Mucosa of descending colon (tissue), 3 donors: ENCODE measurements around the gene GPC6. TPM values are rescaled to one million over a fixed set of nuclear protein-coding genes. Genes with fewer than 3 reads are reported as not detected.

Source experiments
- ATAC-seq: fragments of 200-7000 bp; cut with Tn5 transposase; one replicate; pipeline ENCODE4 v1.9.1; 2020; ENCODE audit warnings: mild to moderate bottlenecking, moderate library complexity
- DNase-seq, 3 donors: peaks; one replicate each; pipeline ENCODE4 v3.0.0-alpha.2; 2020
- H3K36me3 ChIP-seq: fragments of 200-600 bp; one replicate; pipeline ENCODE4 v1.8.0; 2021; ENCODE audit warnings: low read depth, mild to moderate bottlenecking
- H3K4me1 ChIP-seq: fragments of 200-600 bp; one replicate; pipeline ENCODE4 v1.8.0; 2021; ENCODE audit warnings: low read depth, mild to moderate bottlenecking
- H3K4me3 ChIP-seq: fragments of 200-600 bp; one replicate; pipeline ENCODE4 v1.8.0; 2021; ENCODE audit warnings: mild to moderate bottlenecking
- H3K9me3 ChIP-seq: fragments of 200-600 bp; one replicate; pipeline ENCODE4 v1.8.0; 2021; ENCODE audit warnings: mild to moderate bottlenecking
- CTCF ChIP-seq: fragments of 200-600 bp; IDR thresholded peaks from one replicate; pipeline ENCODE4 v1.8.0; 2022; ENCODE audit warnings: antibody characterized with exemption, mild to moderate bottlenecking
- intact Hi-C, 2 donors: fragments of 100-400 bp; cut with DNase I in 1 of 2; cut with micrococcal nuclease in 1 of 2; formaldehyde crosslinking; loops; one replicate each; pipeline versions ENCODE4 v1.11.0 to v1.11.1; 2022; cut with DNase I, micrococcal nuclease
- total RNA-seq, 3 donors: library from RNA; stranded (reverse); fragmentation: NEBNext Ultra II Directional in 2 of 3; extraction: Animal tissue kit (Norgen Biotek cat#: 25700) in 2 of 3; gene quantifications; one replicate each; pipeline versions ENCODE4 v1.2.1 to v1.2.4, GENCODE V29; 2021 to 2023
- donor health status: DM: no; HTN: no; CAD: no; lungs with moderate emphysema.
- donor health status: DM: no; HTN: no; CAD: no.
- donor health status: DM: no; HTN: yes; CAD: no.

The GPC6 gene
- total RNA-seq, 3 donors from 2014 or later = 2.7 to 11.3 (median 7.5) TPM

- H3K36me3 ChIP-seq = no peaks in the 10 kb centered on the region
- no peaks in the 10 kb centered on the region for H3K9me3 ChIP-seq
- intact Hi-C loops = no loop called here
- TF ChIP-seq CTCF = no peak
- DNase-seq = no peak
- H3K4me1 ChIP-seq = no peaks in the 10 kb centered on the region
- no peak overlapping the region for H3K4me3 ChIP-seq
- no peak for ATAC-seq
Measured at GRCh38 chr13:93558637-93559036, 332.0 kb downstream of the GPC6 start.

DNA sequence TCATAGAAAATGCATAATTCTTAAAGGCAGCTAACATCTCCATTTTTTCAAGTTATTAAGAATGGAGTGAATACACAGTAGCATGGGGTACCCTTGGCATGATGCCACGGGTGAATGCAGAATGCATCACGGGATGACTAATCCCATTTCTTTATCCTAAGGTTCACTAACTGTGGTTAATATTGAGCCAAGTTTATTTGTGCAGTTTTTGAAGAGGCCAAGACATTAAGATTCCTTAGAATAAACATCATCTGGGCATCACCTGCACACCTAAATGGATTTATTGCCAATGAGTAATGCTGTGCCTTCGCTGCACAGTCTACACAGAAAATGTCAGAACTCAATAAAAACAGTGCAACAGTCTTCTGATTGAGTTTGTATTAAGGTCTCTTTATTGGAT lies 333.1 kb downstream of the GPC6 start:
- H3K4me1 ChIP-seq = no peaks in the 10 kb centered on the region
- intact Hi-C loops = no loop called here
- H3K4me3 ChIP-seq = no peak overlapping the region
- no peak for TF ChIP-seq CTCF
- no peaks in the 10 kb centered on the region for H3K36me3 ChIP-seq
- DNase-seq = no peak
- H3K9me3 ChIP-seq = no peaks in the 10 kb centered on the region
- ATAC-seq = no peak

DNA sequence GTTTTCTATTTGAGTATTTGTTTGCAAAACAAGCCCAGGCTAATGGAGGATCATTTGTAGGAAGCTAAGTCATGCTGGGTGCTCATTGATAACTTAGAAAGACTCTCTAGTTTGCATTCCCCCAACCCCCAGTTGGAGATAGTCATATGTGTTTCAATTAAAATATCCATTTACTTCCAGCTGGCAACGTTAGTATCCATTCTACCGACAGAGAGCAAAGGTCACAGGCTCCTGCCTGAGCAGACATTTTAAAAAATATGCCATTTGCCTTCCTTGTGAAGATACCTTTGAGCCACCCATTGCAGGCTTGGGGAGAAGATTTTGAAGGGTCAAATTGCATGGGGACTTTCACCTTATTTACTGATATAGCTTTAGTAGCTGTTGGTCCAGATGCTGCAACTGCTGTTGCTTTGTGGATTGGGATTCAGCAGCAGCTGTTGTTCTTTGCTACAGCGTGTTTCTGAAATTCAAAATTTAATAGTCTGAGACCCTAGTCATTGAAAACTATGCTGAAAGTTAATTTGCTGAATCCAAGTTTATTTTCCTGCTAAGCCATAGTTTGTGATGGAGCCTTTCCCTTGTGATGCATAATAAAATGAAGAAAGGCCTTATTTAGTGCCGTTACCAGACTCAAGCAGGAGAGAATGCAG lies 335.1 kb downstream of the GPC6 start:
- Histone ChIP-seq H3K4me3 (no peak overlapping the region), H3K9me3 (no peaks in the 10 kb centered on the region), H3K4me1 (no peaks in the 10 kb centered on the region), H3K36me3 (no peaks in the 10 kb centered on the region)
- no peak for TF ChIP-seq CTCF
- no peak for ATAC-seq
- intact Hi-C loops = no loop called here
- DNase-seq = no peak

DNA sequence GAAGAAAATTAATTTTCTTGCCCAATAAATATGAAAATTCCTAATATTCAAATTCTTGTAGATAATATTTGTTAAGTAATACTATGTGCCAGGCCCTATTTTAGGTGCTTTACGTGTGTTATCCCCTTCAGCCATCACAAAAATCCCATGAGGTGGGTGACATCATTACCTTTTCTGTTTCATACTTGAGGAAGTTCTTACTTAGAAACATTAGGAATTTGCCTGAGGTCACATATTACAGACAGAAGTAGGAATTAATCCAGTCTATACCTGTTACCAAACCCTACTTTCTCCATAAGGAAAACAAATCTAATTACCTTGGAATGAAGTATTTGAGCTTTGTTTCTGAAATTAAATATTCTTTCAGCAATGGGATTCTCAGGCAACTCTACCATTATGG lies 336.1 kb downstream of the GPC6 start:
- H3K9me3 ChIP-seq = no peaks in the 10 kb centered on the region
- no peaks in the 10 kb centered on the region for H3K36me3 ChIP-seq
- no peak for TF ChIP-seq CTCF
- DNase-seq (no peak), ATAC-seq (no peak)
- no peaks in the 10 kb centered on the region for H3K4me1 ChIP-seq
- no peak overlapping the region for H3K4me3 ChIP-seq
- intact Hi-C loops = no loop called here

- no peak for TF ChIP-seq CTCF
- Histone ChIP-seq H3K4me1 (no peaks in the 10 kb centered on the region), H3K36me3 (no peaks in the 10 kb centered on the region), H3K4me3 (no peak overlapping the region), H3K9me3 (no peaks in the 10 kb centered on the region)
- DNase-seq = no peak
- ATAC-seq = no peak
- intact Hi-C loops = no loop called here
Measured at GRCh38 chr13:93577105-93577504, 350.5 kb downstream of the GPC6 start.

DNA sequence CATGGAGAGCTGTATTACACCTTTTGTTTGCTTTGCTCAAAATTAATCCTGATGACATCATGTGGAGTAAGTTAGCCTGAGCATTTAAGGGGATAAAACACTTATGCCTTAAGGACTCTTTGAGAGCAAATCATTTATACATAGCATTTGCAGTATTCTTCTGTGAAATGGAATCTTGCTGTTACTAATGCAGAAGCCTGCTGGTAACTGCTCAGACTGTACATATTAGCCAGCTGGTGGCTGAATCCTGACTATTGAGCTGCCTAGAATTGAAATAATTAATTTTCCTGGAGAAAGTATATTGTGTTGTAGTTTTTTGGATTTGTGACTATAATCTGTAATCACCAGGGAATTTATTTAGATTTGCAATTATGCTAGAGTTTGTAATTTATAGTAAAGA lies 363.2 kb downstream of the GPC6 start:
- Histone ChIP-seq H3K4me3 (no peak overlapping the region), H3K36me3 (no peaks in the 10 kb centered on the region), H3K9me3 (no peaks in the 10 kb centered on the region), H3K4me1 (no peaks in the 10 kb centered on the region)
- TF ChIP-seq CTCF = no peak
- intact Hi-C loops = no loop called here
- no peak for DNase-seq
- ATAC-seq = no peak
